ENCODE results near the gene ZNF821. TPM values are rescaled to one million over a fixed set of nuclear protein-coding genes. Genes with fewer than 3 reads are reported as not detected.

ZNF821 gene
- total RNA-seq, 1 experiment from 2014 or later: 4.9 TPM

GRCh38 chr16:71865173-71865863, 18.7 kb downstream of the ZNF821 start:
- intact Hi-C loops (cut with micrococcal nuclease): no loop called here
- POLR2A ChIA-PET: no interaction called here
- no peaks in the 10 kb centered on the region for H3K9me3 ChIP-seq (ENCODE audit: control insufficient read depth in 1 of 2, insufficient read depth in 1 of 2, low read depth in 1 of 2, low read length in 2 of 2)
- no peak for ATAC-seq
- CTCF ChIA-PET: interaction anchor here (0.8 kb wide), 1 partner anchor 18 kb away, joined by 3 read pairs; no protein-coding TSS in a partner anchor
- no peaks in the 10 kb centered on the region for H3K9me2 ChIP-seq (ENCODE audit: insufficient read depth)
- 0 out of 4 replicates have a peak, but pooled peaks cover 0 to 7% of the 10 kb centered on the region in 2 experiments for H3K36me3 ChIP-seq (ENCODE audit: control insufficient read depth in 1 of 2, insufficient read depth in 2 of 2, low read length in 2 of 2)
- no peaks in the 10 kb centered on the region for H4K20me1 ChIP-seq (ENCODE audit: insufficient read depth)
- no peaks in the 10 kb centered on the region for H3K79me2 ChIP-seq (ENCODE audit: insufficient read depth, low read length)
- no peak overlapping the region for H3K4me2 ChIP-seq (ENCODE audit: low read length)
- RAD21 ChIA-PET (ENCODE audit: low non-redundant PET in 1 of 2, low total read pairs in 2 of 2, uncharacterized antibody in 2 of 2, unreplicated experiment in 2 of 2): no interaction called here
- TF ChIP-seq SIN3A (IDR thresholded peaks at IDR 0.05; ENCODE audit: low read depth) (no peak), SRF (IDR thresholded peaks at IDR 0.05; ENCODE audit: low read depth) (no peak), JUND (IDR thresholded peaks at IDR 0.05) (no peak)
- no peaks in the 10 kb centered on the region for H3K27me3 ChIP-seq (ENCODE audit: insufficient read depth, low read length)
- H3K4me3 ChIP-seq (replicated peaks in 1 of 2; ENCODE audit: low read depth in 1 of 2, low read length in 2 of 2): no peak overlapping the region
- H3K9ac ChIP-seq (ENCODE audit: low read length): no peak overlapping the region
- H3K27ac ChIP-seq (ENCODE audit: low read depth, low read length): no peak overlapping the region
- DNase-seq (ENCODE audit: low read depth, low spot score): no peak
- no peaks in the 10 kb centered on the region for H3K4me1 ChIP-seq (ENCODE audit: control insufficient read depth in 1 of 2, insufficient read depth in 2 of 2, low read length in 2 of 2)
- H2AFZ ChIP-seq (ENCODE audit: low read depth, low read length, poor library complexity, severe bottlenecking): no peak overlapping the region
- BruUV-seq (replicated peaks): no TSS peak

DNA sequence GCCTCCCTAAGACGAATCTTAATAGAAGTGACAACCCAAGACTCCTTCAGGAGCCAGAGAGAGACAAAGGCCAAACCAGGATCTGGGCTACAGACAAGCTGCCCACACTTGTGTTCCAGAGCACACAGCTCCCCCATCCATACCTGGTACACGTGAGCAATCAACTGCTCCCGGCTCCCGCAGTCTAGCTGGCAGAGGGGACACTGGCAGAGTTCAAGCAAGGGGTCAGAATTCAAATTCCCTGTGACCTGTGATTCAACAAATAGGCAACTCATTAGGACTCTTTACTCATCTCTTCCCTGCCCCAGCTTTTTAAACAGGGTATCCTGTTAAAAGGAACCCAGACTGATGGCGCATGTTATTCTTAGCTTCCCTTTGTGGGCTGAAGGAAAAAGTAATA, 20.0 kb downstream of the ZNF821 start:
- no peaks in the 10 kb centered on the region for H3K9me2 ChIP-seq (ENCODE audit: insufficient read depth)
- TF ChIP-seq ZFX (IDR thresholded peaks at IDR 0.05): no peak
- TF ChIP-seq REST (IDR thresholded peaks at IDR 0.05; ENCODE audit: low read depth): no peak
- no peak for TF ChIP-seq ZNF274 (IDR thresholded peaks at IDR 0.05; ENCODE audit: low read depth, low read length)
- no peak for TF ChIP-seq SP1 (IDR thresholded peaks at IDR 0.05; ENCODE audit: low read depth)
- no peak for TF ChIP-seq SIN3A (IDR thresholded peaks at IDR 0.05; ENCODE audit: low read depth)
- TF ChIP-seq EGR1 (IDR thresholded peaks at IDR 0.05; ENCODE audit: low read depth): no peak
- TF ChIP-seq JUND (IDR thresholded peaks at IDR 0.05): no peak
- TF ChIP-seq YY1 (IDR thresholded peaks at IDR 0.05; ENCODE audit: extremely low read depth, insufficient replicate concordance, low read depth, low read length): no peak
- TF ChIP-seq ZBTB33 (IDR thresholded peaks at IDR 0.05; ENCODE audit: extremely low read depth, insufficient replicate concordance, low read length): no peak
- no peak for TF ChIP-seq SRF (IDR thresholded peaks at IDR 0.05; ENCODE audit: low read depth)
- no peak for TF ChIP-seq POLR2AphosphoS5 (IDR thresholded peaks at IDR 0.05; ENCODE audit: low read depth, low read length)
- DNase-seq (ENCODE audit: low read depth, low spot score) (no peak), ATAC-seq (no peak)
- no TSS peak for BruUV-seq (replicated peaks)
- no peak overlapping the region for H2AFZ ChIP-seq (ENCODE audit: low read depth, low read length, poor library complexity, severe bottlenecking)
- ChIA-PET CTCF (no interaction called here), POLR2A (no interaction called here), RAD21 (ENCODE audit: low non-redundant PET in 1 of 2, low total read pairs in 2 of 2, uncharacterized antibody in 2 of 2, unreplicated experiment in 2 of 2) (no interaction called here)
- H4K20me1 ChIP-seq (ENCODE audit: insufficient read depth): no peaks in the 10 kb centered on the region
- H3K4me1 ChIP-seq (ENCODE audit: control insufficient read depth in 1 of 2, insufficient read depth in 2 of 2, low read length in 2 of 2): no peaks in the 10 kb centered on the region
- no peak overlapping the region for H3K27ac ChIP-seq (ENCODE audit: low read depth, low read length)
- no peaks in the 10 kb centered on the region for H3K79me2 ChIP-seq (ENCODE audit: insufficient read depth, low read length)
- H3K36me3 ChIP-seq (ENCODE audit: control insufficient read depth in 1 of 2, insufficient read depth in 2 of 2, low read length in 2 of 2): 0 out of 4 replicates have a peak, but pooled peaks cover 0 to 7% of the 10 kb centered on the region in 2 experiments
- H3K9me3 ChIP-seq (ENCODE audit: control insufficient read depth in 1 of 2, insufficient read depth in 1 of 2, low read depth in 1 of 2, low read length in 2 of 2): no peaks in the 10 kb centered on the region
- no peak overlapping the region for H3K9ac ChIP-seq (ENCODE audit: low read length)
- H3K27me3 ChIP-seq (ENCODE audit: insufficient read depth, low read length): no peaks in the 10 kb centered on the region
- no peak overlapping the region for H3K4me2 ChIP-seq (ENCODE audit: low read length)
- intact Hi-C loops (cut with micrococcal nuclease): no loop called here
- H3K4me3 ChIP-seq (replicated peaks in 1 of 2; ENCODE audit: low read depth in 1 of 2, low read length in 2 of 2): no peak overlapping the region
